ENCODE measurements around the gene EMC8. TPM values are rescaled to one million over a fixed set of nuclear protein-coding genes. Genes with fewer than 3 reads are reported as not detected.
"Not testable (repeated sequence)": the region's sequence is repeated elsewhere in the genome, so short reads cannot be mapped to it uniquely, and the experiment has no call there.

Gene EMC8
- total RNA-seq, 4 donors from 2014 or later: 11.8 to 26.6 (median 16.7) TPM

GRCh38 chr16:85820604-85821372 is 21.4 kb upstream of the EMC8 start:
- no peak for DNase-seq
- Histone ChIP-seq H3K9me3 (no peaks in the 10 kb centered on the region), H3K27me3 (no peaks in the 10 kb centered on the region), H3K4me3 (no peak overlapping the region), H3K4me1 (no peaks in the 10 kb centered on the region), H3K36me3 (no peaks in the 10 kb centered on the region), H3K27ac (no peak overlapping the region)
- TF ChIP-seq POLR2A (IDR thresholded peaks at IDR 0.05) (no peak), CTCF (IDR thresholded peaks at IDR 0.05) (no peak)
- intact Hi-C loops (cut with DNase I; ENCODE audit: low total_unique reads): loop anchor here (5.0 kb wide), 1 partner anchor 197 kb away; no protein-coding TSS in a partner anchor

GRCh38 chr16:85819771-85820170 is 20.4 kb upstream of the EMC8 start:
- no peak for TF ChIP-seq POLR2A (IDR thresholded peaks at IDR 0.05)
- no peak for TF ChIP-seq CTCF (IDR thresholded peaks at IDR 0.05)
- H3K36me3 ChIP-seq: no peaks in the 10 kb centered on the region
- intact Hi-C loops (cut with DNase I; ENCODE audit: low total_unique reads): loop anchor here (5.0 kb wide), 1 partner anchor 198 kb away; no protein-coding TSS in a partner anchor
- no peaks in the 10 kb centered on the region for H3K27me3 ChIP-seq
- no peak for DNase-seq
- no peak overlapping the region for H3K4me3 ChIP-seq
- H3K27ac ChIP-seq: no peak overlapping the region
- no peaks in the 10 kb centered on the region for H3K4me1 ChIP-seq
- H3K9me3 ChIP-seq: no peaks in the 10 kb centered on the region

- intact Hi-C loops (cut with DNase I; ENCODE audit: low total_unique reads): no loop called here
Measured at GRCh38 chr16:85819245-85819644, 19.9 kb upstream of the EMC8 start.

GRCh38 chr16:85817195-85817594 is 17.9 kb upstream of the EMC8 start:
- H3K27ac ChIP-seq; intact Hi-C loops (cut with DNase I; ENCODE audit: low total_unique reads); H3K36me3 ChIP-seq; H3K4me1 ChIP-seq; H3K27me3 ChIP-seq; H3K4me3 ChIP-seq; H3K9me3 ChIP-seq; DNase-seq: not testable (repeated sequence)

More at GRCh38 chr16:85819245-85819644, 19.9 kb upstream of the EMC8 start:
- TF ChIP-seq CTCF (IDR thresholded peaks at IDR 0.05): peak; percentile 15 to 48 (median 23)
- TF ChIP-seq POLR2A (IDR thresholded peaks at IDR 0.05): no peak
- peak; percentile 40 to 42 for DNase-seq
- H3K4me3 ChIP-seq: no peak overlapping the region
- no peaks in the 10 kb centered on the region for H3K4me1 ChIP-seq
- no peak overlapping the region for H3K27ac ChIP-seq
- H3K27me3 ChIP-seq: no peaks in the 10 kb centered on the region
- H3K9me3 ChIP-seq: no peaks in the 10 kb centered on the region
- H3K36me3 ChIP-seq: no peaks in the 10 kb centered on the region

- DNase-seq: no peak
- Histone ChIP-seq H3K9me3 (no peaks in the 10 kb centered on the region), H3K27ac (no peak overlapping the region), H3K36me3 (no peaks in the 10 kb centered on the region), H3K27me3 (no peaks in the 10 kb centered on the region), H3K4me3 (no peak overlapping the region), H3K4me1 (no peaks in the 10 kb centered on the region)
- intact Hi-C loops (cut with DNase I; ENCODE audit: low total_unique reads): no loop called here
- TF ChIP-seq CTCF (IDR thresholded peaks at IDR 0.05) (no peak), POLR2A (IDR thresholded peaks at IDR 0.05) (no peak)
Measured at GRCh38 chr16:85816159-85816558, 16.8 kb upstream of the EMC8 start.

Measured in uterus (tissue), 4 donors.